ENCODE results near the gene ATP11B.
A peak's percentile ranks its signal among the peaks of the same experiment; 100 is the strongest.
"Not testable (repeated sequence)": the region's sequence is repeated elsewhere in the genome, so short reads cannot be mapped to it uniquely, and the experiment has no call there.

The ATP11B gene

GRCh38 chr3:182824957-182825356, 31.7 kb downstream of the ATP11B start:
- DNase-seq (ENCODE audit: low spot score), result no peak

GRCh38 chr3:182829761-182830405, 36.6 kb downstream of the ATP11B start:
- no peak for DNase-seq (ENCODE audit: low spot score)

GRCh38 chr3:182837855-182838454, 44.7 kb downstream of the ATP11B start:
- no peak for DNase-seq (ENCODE audit: low spot score)

GRCh38 chr3:182843478-182843877, 50.2 kb downstream of the ATP11B start:
- DNase-seq (ENCODE audit: low spot score), result peak; percentile 16

- no peak for DNase-seq (ENCODE audit: low spot score)
These were observed 55.6 kb downstream of the ATP11B start for GRCh38 chr3:182848906-182849305.

- no peak for DNase-seq (ENCODE audit: low spot score)
These were observed 61.8 kb downstream of the ATP11B start for GRCh38 chr3:182855076-182855475.

GRCh38 chr3:182861348-182861747, 68.0 kb downstream of the ATP11B start:
- DNase-seq (ENCODE audit: low spot score), result no peak

- DNase-seq (ENCODE audit: low spot score), result no peak
These were observed 69.0 kb downstream of the ATP11B start for GRCh38 chr3:182862159-182862860.

- DNase-seq (ENCODE audit: low spot score), result no peak
These were observed 75.8 kb downstream of the ATP11B start for GRCh38 chr3:182869059-182869458.

GRCh38 chr3:182870917-182871316, 77.6 kb downstream of the ATP11B start:
- DNase-seq (ENCODE audit: low spot score), result not testable (repeated sequence)

GRCh38 chr3:182879031-182879611, 85.8 kb downstream of the ATP11B start:
- DNase-seq (ENCODE audit: low spot score), result no peak

- DNase-seq (ENCODE audit: low spot score), result no peak
These were observed 93.2 kb downstream of the ATP11B start for GRCh38 chr3:182886497-182886896.

- DNase-seq (ENCODE audit: low spot score), result no peak
These were observed 96.8 kb downstream of the ATP11B start for GRCh38 chr3:182889948-182890629.

GRCh38 chr3:182891364-182891763, 98.1 kb downstream of the ATP11B start:
- DNase-seq (ENCODE audit: low spot score), result no peak

GRCh38 chr3:182892226-182892625, 98.9 kb downstream of the ATP11B start:
- no peak for DNase-seq (ENCODE audit: low spot score)

- no peak for DNase-seq (ENCODE audit: low spot score)
These were observed 102.3 kb downstream of the ATP11B start for GRCh38 chr3:182895513-182896112.

- no peak for DNase-seq (ENCODE audit: low spot score)
These were observed 103.2 kb downstream of the ATP11B start for GRCh38 chr3:182896553-182896952.

GRCh38 chr3:182902236-182902635, 108.9 kb downstream of the ATP11B start:
- no peak for DNase-seq (ENCODE audit: low spot score)

GRCh38 chr3:182904164-182904563, 110.9 kb downstream of the ATP11B start:
- DNase-seq (ENCODE audit: low spot score), result no peak

GRCh38 chr3:182905623-182906022, 112.3 kb downstream of the ATP11B start:
- peak; percentile 17 for DNase-seq (ENCODE audit: low spot score)

- DNase-seq (ENCODE audit: low spot score), result no peak
These were observed 112.7 kb downstream of the ATP11B start for GRCh38 chr3:182906036-182906435.

GRCh38 chr3:182908471-182908870, 115.2 kb downstream of the ATP11B start:
- no peak for DNase-seq (ENCODE audit: low spot score)
